ENCODE results near the gene TGM4.
A peak's percentile ranks its signal among the peaks of the same experiment; 100 is the strongest.
"Not testable (repeated sequence)": the region's sequence is repeated elsewhere in the genome, so short reads cannot be mapped to it uniquely, and the experiment has no call there.

The TGM4 gene

GRCh38 chr3:44874308-44874707, at the start of gene TGM4:
Gene TGM4 (plus strand): TSS chr3:44874608. CDS start chr3:44874679, 71 bp downstream.
- no peak for DNase-seq

GRCh38 chr3:44825264-44825925, 49.0 kb upstream of the TGM4 start:
- DNase-seq: no peak

GRCh38 chr3:44827196-44827595, 47.2 kb upstream of the TGM4 start:
- DNase-seq: no peak

DNA sequence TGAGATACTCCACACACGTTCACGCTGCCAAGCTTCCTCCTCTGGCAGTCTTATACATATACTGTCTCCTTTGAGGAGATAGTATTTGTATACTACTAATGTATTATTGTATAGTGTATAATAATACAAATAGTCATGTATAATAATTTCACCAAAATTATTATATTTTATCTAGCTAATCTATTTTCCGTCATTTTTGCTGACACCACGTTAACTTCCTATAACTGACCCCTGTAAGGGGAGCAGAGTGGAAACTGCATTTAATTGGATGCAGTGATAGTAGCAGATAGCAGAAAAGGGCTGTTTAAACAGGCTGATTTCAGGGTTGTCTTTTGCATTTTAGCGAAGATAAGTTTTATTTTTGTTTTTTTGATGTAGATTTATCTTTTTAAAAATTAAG, 43.2 kb upstream of the TGM4 start:
- no peak for DNase-seq

DNA sequence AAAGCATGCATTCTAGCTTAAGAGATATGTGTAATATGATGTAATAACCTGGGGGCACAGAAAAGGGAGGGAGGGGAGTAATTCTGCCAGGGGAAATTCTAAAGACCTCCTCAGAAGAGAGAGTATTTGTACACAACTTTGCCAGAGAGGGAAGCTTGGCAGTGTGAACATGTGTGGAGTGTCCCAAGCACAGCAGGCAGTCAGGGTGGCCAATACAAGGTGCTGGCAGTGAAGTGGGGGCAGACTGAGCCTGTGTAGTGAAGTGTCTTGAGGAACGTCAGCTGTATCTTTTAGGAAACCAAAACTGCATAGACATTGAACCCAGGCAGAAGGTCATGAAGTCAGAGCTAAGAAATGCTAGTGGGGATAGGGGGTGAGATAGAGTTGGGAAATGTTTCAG, 42.4 kb upstream of the TGM4 start:
- DNase-seq: no peak

DNA sequence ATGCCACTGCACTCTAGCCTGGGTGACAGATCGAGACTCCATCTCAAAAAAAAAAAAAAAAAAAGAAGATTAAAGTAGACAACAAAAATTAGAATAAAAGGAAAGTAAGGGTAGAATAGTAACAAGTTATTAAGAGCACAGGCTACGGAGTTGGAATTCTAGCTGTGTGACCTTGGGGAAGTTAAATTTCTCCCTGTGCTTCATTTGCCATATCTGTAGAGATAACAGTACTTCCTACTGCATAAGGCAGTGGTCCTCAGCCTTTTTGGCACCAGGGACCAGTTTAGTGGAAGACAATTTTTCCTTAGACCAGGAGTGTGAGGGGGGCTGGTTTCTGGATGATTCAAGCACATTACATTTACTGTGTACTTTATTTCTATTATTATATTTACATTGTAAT, 41.4 kb upstream of the TGM4 start:
- no peak for DNase-seq

GRCh38 chr3:44833394-44833793, 41.0 kb upstream of the TGM4 start:
- DNase-seq: no peak

DNA sequence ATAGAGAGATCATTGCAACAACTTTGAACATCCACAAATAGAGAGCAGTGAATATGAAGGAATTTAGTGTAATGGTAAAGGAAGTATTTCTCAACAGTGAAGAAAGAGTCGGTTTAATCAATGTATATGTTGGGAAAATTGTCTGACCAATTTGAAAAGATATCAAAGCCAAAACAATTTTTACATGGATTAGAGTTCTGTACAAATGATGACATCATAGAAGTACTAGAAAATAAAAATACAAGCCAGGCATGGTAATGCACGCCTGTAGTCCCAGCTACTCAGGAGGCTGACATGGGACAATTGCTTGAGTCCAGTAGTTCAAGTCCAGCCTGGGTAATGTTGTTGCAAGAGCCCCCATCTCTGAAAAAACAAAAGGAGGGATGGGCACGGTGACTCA, 38.7 kb upstream of the TGM4 start:
- no peak for DNase-seq

DNA sequence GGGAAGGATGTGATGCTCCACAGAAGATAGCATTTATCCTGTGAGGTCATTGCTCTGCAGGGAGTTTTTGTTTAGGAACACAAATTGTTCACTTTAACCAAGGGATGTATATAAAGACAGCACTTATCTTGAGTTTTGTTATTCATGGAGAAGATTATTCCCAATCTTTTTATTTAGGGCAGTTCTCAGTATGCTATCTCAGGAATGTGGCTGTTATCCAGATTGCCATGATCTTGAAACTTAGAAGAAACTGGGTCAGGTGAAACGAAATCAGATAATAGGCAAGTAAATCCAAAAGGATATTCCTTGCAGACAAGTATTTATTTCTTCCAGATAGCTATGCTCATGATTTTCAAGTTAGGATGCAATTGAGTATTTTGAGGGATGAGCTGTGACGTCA, 32.0 kb upstream of the TGM4 start:
- DNase-seq: no peak

DNA sequence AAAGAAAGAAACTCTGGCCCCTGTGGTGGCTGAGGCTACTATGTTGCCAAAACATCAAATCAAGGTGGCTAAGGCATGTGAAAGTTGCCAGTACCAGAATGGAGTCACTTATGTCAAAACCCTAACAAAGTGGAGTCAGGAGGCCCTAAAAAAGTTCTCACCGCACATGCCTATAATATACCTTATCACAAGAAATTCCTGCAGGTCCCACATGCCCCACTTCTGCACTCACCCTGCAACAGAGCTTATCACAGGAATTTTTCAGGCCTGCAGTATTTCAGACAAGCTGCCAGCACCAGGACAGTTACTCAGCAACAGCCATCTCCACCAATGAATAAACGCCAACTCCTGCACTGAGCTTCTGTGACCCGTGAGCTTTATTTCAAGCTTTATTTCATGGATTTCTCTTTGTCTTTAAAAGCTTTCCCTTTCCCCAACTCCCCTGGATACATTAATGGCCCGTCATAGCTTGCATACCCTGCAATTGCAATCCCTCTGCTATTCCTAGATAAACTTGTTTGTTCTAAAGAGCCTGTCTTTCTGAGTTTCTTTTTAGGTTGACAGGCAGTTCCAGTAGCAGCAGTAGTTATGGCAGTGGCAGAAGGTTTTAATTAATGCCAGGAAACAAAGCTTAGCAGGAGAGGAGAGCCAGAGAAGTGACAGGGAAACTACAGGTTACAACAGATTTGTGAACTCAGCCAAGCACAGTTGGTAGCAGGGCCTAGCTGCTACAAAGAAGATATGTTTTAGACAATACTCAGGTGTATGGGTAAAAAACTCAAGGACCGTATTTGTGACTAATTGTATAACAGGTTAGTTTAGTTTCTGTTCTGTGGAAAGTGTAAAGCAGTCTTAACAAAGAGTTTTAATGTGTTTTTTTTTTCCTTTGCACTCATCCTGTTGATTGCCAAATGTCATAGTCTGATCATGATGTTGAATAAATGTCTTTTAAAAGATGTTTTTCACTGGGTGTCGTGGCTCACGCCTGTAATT, 28.6 kb upstream of the TGM4 start:
- no peak for DNase-seq

DNA sequence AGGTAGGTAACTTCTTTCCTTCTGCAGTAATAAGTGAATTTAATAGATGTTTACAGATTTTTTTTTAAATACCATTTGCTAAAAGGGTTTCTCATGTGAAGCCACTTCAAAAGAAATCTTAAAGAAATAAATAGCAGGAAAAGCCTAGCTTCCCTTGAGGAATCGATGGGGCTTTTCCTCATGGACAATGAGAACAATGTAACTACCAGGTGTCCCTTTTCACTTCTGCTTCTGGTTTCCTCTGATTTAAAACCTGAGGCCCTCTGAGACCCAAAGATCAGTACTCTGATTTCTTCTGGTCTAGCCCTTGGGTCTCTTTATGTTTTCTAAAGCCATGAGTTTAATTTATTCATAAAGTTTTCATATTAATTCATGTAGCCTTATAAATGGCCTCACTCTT, 25.8 kb upstream of the TGM4 start:
- no peak for DNase-seq

DNA sequence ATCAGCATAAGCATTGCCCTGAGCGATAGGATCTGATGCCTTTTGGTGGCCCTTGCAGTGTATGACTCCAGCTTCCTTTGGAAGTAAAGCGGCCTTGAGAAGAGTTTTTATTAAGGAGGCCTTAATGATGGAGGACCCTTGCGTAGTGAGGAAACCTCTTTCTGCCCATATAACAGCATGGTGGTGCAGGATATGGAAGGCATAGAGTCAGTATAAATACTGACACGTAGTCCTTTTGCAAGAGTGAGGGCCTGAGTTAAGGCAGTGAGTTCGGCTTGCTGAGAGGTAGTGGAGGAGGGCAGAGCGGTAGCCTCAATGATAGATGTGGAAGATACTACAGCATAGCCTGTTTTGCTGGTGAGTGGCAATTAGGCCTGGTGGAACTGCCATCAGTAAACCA, 17.7 kb upstream of the TGM4 start:
- not testable (repeated sequence) for DNase-seq

- no peak for DNase-seq
Observed at GRCh38 chr3:44860117-44860516, 14.3 kb upstream of the TGM4 start.

DNA sequence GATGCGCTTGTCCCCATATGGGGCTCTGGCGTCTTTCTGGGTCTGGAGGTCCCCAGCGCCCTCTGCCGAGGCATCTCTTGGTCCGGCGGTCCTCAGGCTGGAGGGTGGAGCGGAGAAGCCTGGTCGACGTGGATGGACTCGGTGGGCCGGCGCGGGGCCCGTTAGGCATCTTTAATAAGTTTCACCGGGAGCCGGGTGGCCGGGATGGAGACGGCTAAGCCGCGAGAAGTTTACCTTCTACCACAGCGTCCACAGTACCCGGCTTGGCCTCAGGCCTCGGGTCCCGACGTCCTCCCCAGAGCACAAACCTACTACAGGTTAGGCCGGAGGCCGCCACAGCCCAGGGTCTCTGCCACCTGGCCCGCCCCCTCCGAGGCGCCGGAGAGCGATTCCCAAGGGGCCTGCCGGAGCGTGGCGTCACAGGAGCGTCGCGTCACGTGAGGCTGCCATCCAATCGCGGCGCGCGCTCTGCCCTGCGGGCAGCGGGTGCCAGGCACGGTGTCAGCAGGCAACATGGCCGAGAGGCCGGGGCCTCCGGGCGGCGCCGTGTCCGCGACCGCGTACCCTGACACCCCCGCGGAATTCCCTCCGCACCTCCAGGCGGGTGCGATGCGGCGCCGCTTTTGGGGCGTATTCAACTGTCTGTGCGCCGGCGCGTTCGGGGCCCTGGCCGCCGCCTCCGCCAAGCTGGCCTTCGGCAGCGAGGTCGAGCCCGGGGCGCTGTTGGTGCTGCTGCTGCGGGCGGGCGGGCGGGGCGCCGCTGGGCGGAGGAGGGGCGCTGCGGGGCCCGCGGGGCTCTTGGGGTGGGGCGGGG, 12.8 kb upstream of the TGM4 start, which contains the start of gene TMEM42:
TSS of gene TMEM42 (plus strand) at position 501 of the 814 bp plus-strand sequence. CDS start at position 514, 13 bp downstream.
- DNase-seq: peak; percentile 87 to 89

GRCh38 chr3:44862226-44862637, 12.2 kb upstream of the TGM4 start:
- DNase-seq: no peak

DNA sequence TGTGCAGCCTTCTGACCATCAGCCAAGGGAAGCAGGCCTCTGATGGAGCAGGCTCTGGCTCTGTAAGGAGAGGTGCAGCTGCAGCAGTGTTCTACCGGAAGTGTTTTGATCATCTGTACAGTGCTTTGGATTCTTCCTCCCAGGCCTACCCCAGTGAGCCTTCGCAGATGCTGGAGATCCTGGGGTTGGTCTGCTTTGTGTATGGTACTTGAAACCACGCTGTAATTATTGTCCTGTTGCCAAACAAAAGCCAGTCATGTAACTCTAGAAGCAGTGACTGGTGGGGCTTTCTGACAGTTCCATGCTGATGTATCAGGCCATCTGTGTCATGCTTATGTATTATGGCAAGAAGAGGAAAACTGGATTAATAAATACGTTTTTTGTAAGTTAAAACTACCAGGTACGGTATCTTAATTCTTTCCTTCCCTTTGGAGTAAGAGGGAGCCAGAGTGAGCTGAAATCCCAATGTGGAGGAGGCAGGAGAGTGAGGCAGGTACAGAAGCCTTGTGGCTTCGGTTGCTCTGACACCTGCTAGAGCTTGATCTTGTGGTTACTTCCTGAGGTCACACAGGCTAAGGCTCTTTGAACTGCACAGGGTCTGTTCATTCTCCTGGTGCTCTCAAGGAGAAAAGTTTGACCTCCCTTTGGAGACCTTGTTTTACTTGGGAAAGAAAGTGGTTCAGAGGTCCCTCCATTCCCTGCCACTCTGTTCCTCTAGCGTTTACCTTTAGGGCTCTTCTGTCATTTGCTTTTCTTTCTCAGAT, 9.0 kb upstream of the TGM4 start:
- no peak for DNase-seq

DNA sequence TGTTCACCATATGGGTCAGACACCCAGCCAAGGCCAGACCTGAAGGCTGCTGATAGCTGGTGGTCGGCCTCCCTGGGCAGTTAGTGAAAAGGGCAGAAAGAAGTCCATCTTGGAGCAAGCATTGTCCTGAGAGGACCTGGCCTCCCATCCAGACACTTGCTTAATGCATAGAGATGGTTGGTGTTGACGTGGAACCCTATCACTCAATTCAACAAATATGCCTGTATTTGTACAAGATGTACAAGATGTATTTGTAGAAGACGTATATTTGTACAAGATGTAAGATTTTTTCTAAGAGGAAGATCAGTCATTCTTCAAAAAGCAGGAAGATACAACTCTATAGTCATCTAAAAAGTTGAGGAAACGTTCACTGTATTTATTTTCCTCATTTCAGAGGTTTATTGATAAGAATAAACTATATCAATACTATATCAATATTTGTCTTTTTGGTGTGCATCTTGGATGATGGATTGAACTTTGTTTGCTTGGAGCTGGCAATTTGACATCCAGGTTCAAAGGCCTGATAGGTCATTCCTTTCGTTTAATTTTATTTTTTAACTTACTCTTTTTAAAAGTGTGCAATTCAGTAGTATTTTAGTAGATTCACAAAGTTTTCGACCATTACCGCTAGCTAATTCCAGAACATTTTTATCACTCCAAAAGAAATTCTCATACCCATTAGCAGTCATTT, 6.8 kb upstream of the TGM4 start:
- no peak for DNase-seq

DNA sequence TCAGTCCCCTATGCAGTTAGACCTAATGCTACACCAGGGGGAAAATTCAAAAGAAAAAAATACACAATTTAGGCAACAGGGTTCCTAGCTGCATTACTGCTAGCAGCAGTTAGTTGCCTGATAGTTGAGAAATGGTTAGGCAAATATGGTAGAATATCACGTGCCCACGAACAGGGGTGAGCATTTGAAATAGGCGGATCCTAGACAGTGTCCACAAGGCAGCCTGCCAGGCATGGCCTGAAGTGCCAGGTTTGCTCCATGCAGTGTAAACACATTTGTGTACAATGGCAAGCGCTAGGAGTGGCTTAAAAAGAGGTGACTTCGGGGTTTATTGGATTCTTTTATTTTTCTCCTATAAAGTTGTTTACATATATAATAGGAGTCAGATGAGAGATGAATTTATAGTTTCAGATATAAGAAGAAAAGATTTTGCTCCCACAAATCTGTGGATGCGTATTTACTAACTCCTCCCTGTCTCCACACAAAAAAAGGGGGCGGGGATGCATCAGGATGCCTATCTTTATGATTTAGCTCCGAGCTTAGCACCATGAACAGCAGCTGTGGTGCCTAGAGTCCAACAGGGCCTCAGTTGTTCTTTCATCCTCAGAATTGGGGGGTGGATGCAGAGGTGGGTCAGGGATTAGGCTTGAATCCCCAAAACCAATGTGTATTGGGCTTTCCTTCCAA, 3.9 kb upstream of the TGM4 start:
- DNase-seq: no peak

DNA sequence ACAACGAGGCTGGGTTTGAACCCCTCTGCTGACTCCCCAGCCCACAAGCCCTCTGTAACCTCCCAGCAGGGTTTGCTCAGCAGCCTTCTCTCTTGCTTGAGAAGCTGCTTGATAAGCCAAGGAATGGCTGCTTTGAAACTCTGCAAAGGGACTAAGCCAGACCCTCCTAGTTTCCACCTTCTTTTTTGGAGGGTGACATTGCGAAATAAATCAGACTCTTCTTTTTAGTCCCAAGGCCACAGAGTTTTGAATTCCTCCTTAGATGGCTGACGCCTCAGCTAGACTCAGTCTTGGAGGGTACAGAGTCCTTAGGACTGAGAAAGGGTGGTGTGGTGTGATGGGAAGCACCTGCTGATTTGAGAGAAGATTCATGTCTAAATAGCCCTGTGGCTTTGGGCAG, 1.2 kb downstream of the TGM4 start:
- DNase-seq: no peak

GRCh38 chr3:44877333-44877732, 2.9 kb downstream of the TGM4 start:
- no peak for DNase-seq

DNA sequence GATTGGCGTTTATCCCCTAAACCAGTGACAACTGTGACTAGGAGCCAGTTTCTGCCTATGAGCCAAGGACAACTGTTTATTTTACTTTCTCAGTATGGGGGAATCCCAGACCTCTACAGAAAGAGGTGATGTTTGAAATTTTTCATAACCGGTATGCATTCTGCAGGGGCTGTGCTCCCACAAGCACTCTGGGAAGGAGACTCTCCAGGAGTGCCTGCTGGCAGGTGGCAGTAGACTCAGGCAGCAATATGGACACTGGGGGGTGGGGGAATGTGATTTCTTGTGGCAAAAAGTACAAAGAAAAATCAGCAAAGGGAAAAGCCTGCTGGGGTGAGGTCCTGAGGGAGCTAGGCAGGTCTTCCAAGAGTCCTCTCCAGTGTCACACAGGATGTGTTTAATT, 5.9 kb downstream of the TGM4 start:
- DNase-seq: no peak
